HG03108 (cell line): Measurements from ENCODE around the gene LGALS14.

ENCODE experiments used
- ATAC-seq: cut with Tn5 transposase; IDR thresholded peaks from one replicate; pipeline ENCODE4 v1.9.1; 2021; ENCODE audit warnings: moderate library complexity; ENCODE audit not compliant: unreplicated experiment

The LGALS14 gene

DNA sequence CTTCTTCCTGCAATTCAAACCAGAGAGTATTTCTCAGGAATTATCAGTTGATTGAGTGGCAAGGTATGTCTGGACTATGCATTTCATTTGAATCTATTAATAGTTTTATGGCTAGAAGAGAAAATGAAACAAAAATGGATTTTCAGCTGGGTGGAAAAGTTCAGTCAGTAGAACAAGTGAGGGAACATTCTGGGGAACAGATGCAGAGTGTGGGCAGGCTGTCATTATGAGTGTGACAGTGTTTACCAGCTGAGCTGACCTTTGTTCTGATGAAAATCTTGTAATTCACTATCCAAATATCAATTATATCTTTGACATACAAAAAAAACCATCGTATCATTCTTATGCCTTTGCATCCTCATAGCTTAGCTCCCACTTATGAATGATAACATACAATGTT, 36.1 kb downstream of the LGALS14 start:
- no peak for ATAC-seq

DNA sequence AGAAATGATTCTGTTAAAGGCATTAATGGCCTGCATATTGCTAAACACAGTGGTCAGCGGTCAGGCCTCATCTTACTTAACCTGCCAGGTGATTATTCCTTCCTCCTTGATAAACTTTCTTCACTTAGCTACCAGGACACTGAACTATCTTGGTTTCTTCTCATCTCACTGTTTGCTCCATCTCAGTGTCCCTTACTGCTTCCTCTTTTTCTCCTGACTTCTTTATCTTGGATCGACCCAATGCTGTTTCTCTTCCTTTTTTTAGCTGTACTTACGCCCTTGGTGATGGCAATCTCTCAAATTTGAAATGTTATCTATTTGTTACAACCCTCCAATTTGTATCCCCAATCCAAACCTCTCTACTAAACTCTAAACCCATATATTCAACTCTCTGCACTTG, 41.4 kb downstream of the LGALS14 start:
- no peak for ATAC-seq

DNA sequence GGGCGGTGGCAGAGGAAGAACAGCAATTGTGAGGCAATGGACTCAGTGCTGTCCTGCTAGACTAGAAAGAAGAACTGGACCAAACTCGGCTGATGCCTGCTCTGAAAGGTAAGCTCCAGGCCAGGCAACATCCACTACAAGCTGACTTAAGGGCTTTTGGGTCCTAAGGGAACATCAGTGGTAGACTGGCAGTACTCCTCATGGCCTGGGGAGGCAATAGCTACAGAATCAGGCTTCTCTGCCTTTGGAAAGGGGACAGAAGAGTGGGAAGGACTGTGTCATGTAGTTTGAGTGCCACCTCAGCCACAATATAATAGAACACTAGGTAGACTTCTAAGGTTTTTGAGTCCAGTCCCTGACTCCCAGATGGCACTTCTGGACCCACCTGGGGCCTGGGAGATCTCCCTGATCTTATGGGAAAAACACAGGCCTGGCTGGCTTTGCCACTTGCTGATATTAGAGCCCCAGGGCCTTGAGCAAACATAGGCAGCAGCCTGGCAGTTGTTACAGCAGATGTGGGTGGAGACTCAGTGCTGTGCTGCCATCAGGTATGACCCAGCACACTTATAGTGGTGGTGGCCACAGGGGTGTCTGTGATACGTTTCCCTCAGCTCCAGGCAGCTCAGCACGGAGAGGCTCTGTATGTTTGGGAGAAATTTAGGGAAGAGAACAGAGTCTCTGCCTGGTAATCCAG, 42.7 kb downstream of the LGALS14 start:
- ATAC-seq: no peak

DNA sequence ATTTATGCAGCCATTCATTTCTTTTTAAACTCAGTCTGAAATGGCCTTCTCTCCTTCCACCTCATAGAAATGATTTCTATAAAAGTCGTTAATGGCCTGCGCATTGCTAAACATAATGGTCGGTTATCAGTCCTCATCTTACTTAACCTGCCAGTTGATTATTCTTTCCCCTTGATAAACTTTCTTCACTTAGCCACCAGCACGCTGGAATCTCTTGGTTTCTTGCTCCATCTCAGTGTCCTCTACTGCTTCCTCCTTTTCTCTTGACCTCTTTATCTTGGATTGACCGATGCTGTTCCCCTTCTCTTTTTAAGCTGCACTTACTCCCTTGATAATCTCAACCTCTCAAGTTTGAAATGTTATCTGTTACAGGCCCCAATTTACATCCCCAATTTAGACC, 45.7 kb downstream of the LGALS14 start:
- no peak for ATAC-seq

DNA sequence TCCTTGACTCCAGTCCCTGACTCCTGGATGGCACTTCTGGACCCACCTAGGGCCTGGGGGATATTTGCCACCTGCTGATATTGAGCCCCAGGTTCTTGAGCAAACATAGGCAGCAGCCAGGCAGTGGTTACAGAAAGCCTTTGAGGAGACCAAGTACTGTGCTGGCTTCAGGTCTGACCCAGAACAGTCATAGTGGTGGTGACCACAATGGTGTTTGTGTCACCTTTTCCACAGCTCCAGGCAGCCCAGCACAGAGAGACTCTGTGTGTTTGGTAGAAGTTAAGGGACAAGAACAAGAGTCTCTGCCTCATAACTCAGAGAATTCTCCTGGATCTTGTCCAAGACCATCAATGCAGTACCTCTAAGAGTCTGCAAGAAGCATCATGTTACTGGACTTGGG, 48.1 kb downstream of the LGALS14 start:
- ATAC-seq: no peak

DNA sequence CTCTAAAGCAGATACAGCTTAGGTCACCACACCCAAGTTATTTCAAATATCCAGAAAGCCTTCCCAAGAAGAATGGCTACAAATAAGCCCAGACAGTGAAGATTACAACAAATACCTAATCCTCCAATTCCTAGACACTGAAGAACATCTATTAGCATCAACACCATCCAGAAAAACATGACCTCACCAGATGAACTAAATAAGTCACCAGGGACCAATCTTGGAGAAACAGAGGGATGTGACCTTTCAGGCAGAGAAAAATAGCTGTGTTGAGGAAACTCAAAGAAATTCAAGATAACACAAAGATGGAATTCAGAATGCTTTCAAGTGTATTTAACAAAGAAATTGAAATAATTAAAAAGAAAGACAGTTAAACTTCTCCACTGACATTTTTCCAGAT, 48.5 kb downstream of the LGALS14 start:
- no peak for ATAC-seq

DNA sequence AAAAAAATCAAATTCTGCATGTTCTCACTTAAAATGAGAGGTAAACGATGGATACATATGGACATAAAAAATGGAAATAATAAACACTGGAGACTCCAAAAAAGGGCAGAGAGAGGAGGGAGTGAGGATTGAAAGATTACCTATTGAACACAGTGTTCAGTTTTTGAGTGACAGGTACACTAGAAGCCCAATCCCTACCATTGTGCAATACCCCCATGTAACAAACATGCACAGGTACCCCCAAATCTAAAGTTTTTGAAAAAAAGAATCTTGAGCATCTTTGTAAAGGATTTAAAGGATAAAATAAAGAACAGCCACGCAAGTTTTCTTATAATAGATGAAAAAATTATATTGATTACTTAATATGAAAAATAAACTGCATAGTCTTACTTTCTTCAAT, 50.3 kb downstream of the LGALS14 start:
- ATAC-seq: no peak

DNA sequence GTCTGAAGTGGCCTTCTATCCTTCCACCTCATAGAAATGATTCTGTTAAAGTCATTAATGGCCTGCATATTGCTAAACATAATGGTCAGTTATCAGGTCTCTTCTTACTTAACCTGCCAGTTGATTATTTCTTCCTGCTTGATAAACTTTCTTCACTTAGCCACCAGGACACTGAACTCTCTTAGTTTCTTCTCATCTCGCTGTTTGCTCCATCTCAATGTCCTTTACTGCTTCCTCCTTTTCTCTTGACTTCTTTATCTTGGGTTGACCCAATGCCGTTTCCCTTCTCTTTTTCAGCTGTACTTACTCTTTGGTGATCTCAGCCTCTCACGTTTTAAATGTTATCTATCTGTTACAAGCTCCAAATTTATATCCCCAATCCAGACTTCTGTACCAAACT, 50.7 kb downstream of the LGALS14 start:
- no peak for ATAC-seq
